Keratinocyte (primary cell): Measurements from ENCODE around the gene CUX1. TPM values are rescaled to one million over a fixed set of nuclear protein-coding genes. Genes with fewer than 3 reads are reported as not detected.

Experiments
- DNase-seq: peaks from one replicate; pipeline ENCODE4 v3.0.0-alpha.2; 2011; ENCODE audit warnings: low read depth, missing footprints, low spot score
- FAIRE-seq: peaks from 2 replicates; lab custom pipeline; 2011; peaks lifted over from hg19 to GRCh38; lab: Jason Lieb, UNC
- H2AFZ ChIP-seq: 2 replicates; pipeline ENCODE4 v1.6.0; 2012; ENCODE audit warnings: low read length, control low read depth, inconsistent platforms; ENCODE audit not compliant: control insufficient read depth
- H3K27ac ChIP-seq: 2 replicates; pipeline ENCODE4 v1.5.1; 2011; ENCODE audit warnings: low read length; ENCODE audit not compliant: control insufficient read depth, insufficient read depth
- H3K27me3 ChIP-seq: 3 replicates; pipeline ENCODE4 v1.6.0; 2011; ENCODE audit warnings: low read length; ENCODE audit not compliant: control insufficient read depth, insufficient read depth; ENCODE audit errors: extremely low read depth
- H3K36me3 ChIP-seq, 2 experiments: 2 replicates in 1 of 2; 3 replicates in 1 of 2; pipeline ENCODE4 v1.5.1; 2011; ENCODE audit warnings: low read length in 2 of 2, mild to moderate bottlenecking in 1 of 2; ENCODE audit not compliant: control insufficient read depth in 2 of 2, insufficient read depth in 2 of 2; ENCODE audit errors: extremely low read depth in 1 of 2
- H3K4me1 ChIP-seq: 3 replicates; pipeline ENCODE4 v1.5.1; 2011; ENCODE audit warnings: low read length; ENCODE audit not compliant: control insufficient read depth, insufficient read depth; ENCODE audit errors: extremely low read depth
- H3K4me2 ChIP-seq: 3 replicates; pipeline ENCODE4 v1.6.0; 2011; ENCODE audit warnings: low read depth, low read length; ENCODE audit not compliant: control insufficient read depth, insufficient read depth; ENCODE audit errors: extremely low read depth
- H3K4me3 ChIP-seq, 3 experiments: fragments of 200-600 bp in 1 of 3; sonication (generic) in 1 of 3; 2 replicates in 2 of 3; 3 replicates in 1 of 3; pipeline ENCODE4 v1.5.1; 2011 to 2016; ENCODE audit warnings: low read length in 3 of 3, mild to moderate bottlenecking in 3 of 3, control low read depth in 2 of 3, inconsistent platforms in 1 of 3, low read depth in 1 of 3, mixed read lengths in 1 of 3, mixed run types in 1 of 3, moderate library complexity in 1 of 3; ENCODE audit not compliant: control insufficient read depth in 2 of 3, insufficient read depth in 2 of 3; ENCODE audit errors: extremely low read depth in 1 of 3
- H3K79me2 ChIP-seq: 2 replicates; pipeline ENCODE4 v1.6.0; 2012; ENCODE audit warnings: low read length; ENCODE audit not compliant: control insufficient read depth, insufficient read depth
- H3K9ac ChIP-seq: 3 replicates; pipeline ENCODE4 v1.6.0; 2011; ENCODE audit warnings: low read length; ENCODE audit not compliant: control insufficient read depth, insufficient read depth; ENCODE audit errors: extremely low read depth
- H3K9me1 ChIP-seq: 3 replicates; pipeline ENCODE4 v1.6.0; 2011; ENCODE audit warnings: low read length; ENCODE audit not compliant: control insufficient read depth, insufficient read depth; ENCODE audit errors: extremely low read depth
- H3K9me3 ChIP-seq: 2 replicates; pipeline ENCODE4 v1.5.1; 2012; ENCODE audit warnings: low read depth, low read length; ENCODE audit not compliant: control insufficient read depth
- H4K20me1 ChIP-seq: 3 replicates; pipeline ENCODE4 v1.6.0; 2011; ENCODE audit warnings: low read length; ENCODE audit not compliant: control insufficient read depth, insufficient read depth; ENCODE audit errors: extremely low read depth
- CTCF ChIP-seq, 3 experiments: IDR thresholded peaks in 1 of 3; conservative IDR thresholded peaks in 1 of 3; optimal IDR thresholded peaks in 1 of 3; 2 replicates in 2 of 3; 3 replicates in 1 of 3; pipeline versions ENCODE3 to v1.5.1; 2011; ENCODE audit warnings: low read length in 3 of 3, mild to moderate bottlenecking in 3 of 3, moderate library complexity in 2 of 3, control low read depth in 1 of 3, inconsistent platforms in 1 of 3; ENCODE audit not compliant: insufficient read depth in 2 of 3; ENCODE audit errors: extremely low read depth in 1 of 3
- EZH2 ChIP-seq: IDR thresholded peaks from one replicate; pipeline ENCODE4 v1.6.1; 2012; ENCODE audit warnings: inconsistent platforms, mild to moderate bottlenecking, low read length, moderate library complexity
- dilution Hi-C: fragments of 300-500 bp; cut with MboI; formaldehyde crosslinking; loops from one replicate; pipeline ENCODE4 v1.7.0; 2020; ENCODE audit warnings: low sequenced_read_pairs; ENCODE audit not compliant: extremely low pct_ligation_motif_present
- polyA plus RNA-seq, 5 experiments: library from polyadenylated mRNA; depleted of rRNA in 3 of 5; stranded (reverse) in 3 of 5; stranded (forward) in 1 of 5; unstranded in 1 of 5; fragments of >200 nt; gene quantifications; 1 replicate in 1 of 5; 2 replicates in 3 of 5; 3 replicates in 1 of 5; pipeline versions ENCODE4 v1.2.1 to v1.2.3, GENCODE V29; 2011 to 2012; ENCODE audit warnings: missing spikeins in 2 of 5, low read depth in 1 of 5, low replicate concordance in 1 of 5

Gene CUX1
- polyA plus RNA-seq, 1 donor (not counting 4 experiments of a cell fraction or from before 2014, with no cell fraction given), result 18.3 TPM

GRCh38 chr7:102253066-102253972 is 435.9 kb downstream of the CUX1 start:
- Histone ChIP-seq H3K9ac (no peak overlapping the region), H3K9me1 (no peaks in the 10 kb centered on the region), H3K36me3 (no peaks in the 10 kb centered on the region), H3K4me1 (no peaks in the 10 kb centered on the region), H3K4me2 (no peak overlapping the region), H3K9me3 (no peaks in the 10 kb centered on the region), H3K4me3 (no peak overlapping the region), H2AFZ (no peak overlapping the region), H3K27me3 (no peaks in the 10 kb centered on the region), H4K20me1 (no peaks in the 10 kb centered on the region), H3K27ac (no peak overlapping the region), H3K79me2 (no peaks in the 10 kb centered on the region)
- FAIRE-seq (no peak), DNase-seq (no peak)
- dilution Hi-C loops, result no loop called here
- TF ChIP-seq EZH2, result no peak

GRCh38 chr7:102253973-102254370 is 436.5 kb downstream of the CUX1 start:
- no peak for FAIRE-seq
- Histone ChIP-seq H4K20me1 (no peaks in the 10 kb centered on the region), H3K9me1 (no peaks in the 10 kb centered on the region), H3K4me1 (no peaks in the 10 kb centered on the region), H2AFZ (no peak overlapping the region), H3K4me2 (no peak overlapping the region), H3K27me3 (no peaks in the 10 kb centered on the region), H3K79me2 (no peaks in the 10 kb centered on the region), H3K27ac (no peak overlapping the region), H3K4me3 (no peak overlapping the region), H3K9ac (no peak overlapping the region), H3K9me3 (no peaks in the 10 kb centered on the region), H3K36me3 (no peaks in the 10 kb centered on the region)
- dilution Hi-C loops, result no loop called here
- TF ChIP-seq CTCF (optimal IDR thresholded peaks at IDR 0.05 in 1 of 3, IDR thresholded peaks at IDR 0.05 in 1 of 3, conservative IDR thresholded peaks at IDR 0.05 in 1 of 3; ENCODE audit: extremely low read depth in 1 of 3, insufficient read depth in 2 of 3, low read length in 3 of 3) (no peak), EZH2 (no peak)
- DNase-seq, result no peak
